HL-60/S4 treated with retinoic acid at 250 ng/mL for 4 days and 3 days (cell line): ENCODE data around the gene BCAS1.

ENCODE experiments used
- in situ Hi-C: fragments of 300-500 bp; cut with MboI; formaldehyde crosslinking; loops from 2 replicates; pipeline ENCODE4 v1.7.0; 2022; ENCODE audit warnings: low sequenced_read_pairs

BCAS1 gene

DNA sequence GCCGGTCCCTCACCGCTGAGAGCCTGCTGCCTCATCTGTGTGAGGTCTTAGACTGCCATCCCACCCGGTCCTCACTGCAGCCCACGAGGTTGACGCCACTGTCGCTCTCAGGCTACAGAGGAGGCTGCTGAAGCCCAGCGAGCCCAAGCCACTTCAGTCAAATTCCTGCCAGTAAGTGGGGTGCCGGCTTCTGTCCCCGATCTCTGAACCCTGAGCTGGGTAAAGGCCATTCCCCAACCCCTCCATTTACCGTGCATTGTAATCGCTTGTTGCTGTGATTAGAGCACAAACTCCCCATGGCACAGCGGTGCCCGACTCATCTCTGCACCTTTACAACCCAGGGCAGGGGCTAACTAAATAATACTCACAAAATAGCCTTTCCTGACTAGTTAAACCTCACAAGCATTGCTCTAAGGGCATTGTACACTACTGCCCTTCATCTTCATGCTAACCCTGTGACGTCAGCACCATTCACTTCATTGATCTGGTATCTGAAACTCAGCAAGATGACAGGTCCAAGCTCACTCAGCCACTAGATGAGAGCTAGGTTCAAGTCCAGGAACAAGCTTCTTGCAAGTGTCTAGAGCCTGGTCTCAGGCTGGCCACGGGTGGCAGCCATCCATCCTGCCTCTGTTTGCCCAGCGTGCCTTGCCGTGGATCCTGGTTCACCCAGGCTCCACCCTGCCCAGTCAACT lies 122.7 kb downstream of the BCAS1 start:
- in situ Hi-C loops = no loop called here

DNA sequence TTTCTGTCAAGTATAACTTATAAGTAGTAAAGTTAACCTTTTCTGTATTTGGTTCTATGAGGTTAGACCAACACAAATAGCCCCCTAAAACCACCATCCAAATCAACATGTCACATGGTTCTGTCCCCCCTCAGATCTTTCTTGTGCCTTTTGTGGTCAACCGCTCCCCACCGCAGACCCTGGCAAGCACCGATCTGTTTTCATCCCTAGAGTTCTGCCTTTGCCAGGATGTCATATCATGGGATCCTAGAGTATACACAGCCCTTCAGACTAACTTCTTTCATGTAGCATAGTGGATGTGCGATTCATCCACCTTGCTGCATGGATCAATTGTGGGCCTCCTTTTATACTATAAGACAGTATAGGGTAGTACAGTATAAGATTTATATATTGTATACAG lies 124.3 kb downstream of the BCAS1 start:
- in situ Hi-C loops = no loop called here

GRCh38 chr20:53945478-53945877 lies 124.9 kb downstream of the BCAS1 start:
- in situ Hi-C loops = no loop called here

- in situ Hi-C loops = no loop called here
Measured at GRCh38 chr20:53944796-53945195, 125.6 kb downstream of the BCAS1 start.

DNA sequence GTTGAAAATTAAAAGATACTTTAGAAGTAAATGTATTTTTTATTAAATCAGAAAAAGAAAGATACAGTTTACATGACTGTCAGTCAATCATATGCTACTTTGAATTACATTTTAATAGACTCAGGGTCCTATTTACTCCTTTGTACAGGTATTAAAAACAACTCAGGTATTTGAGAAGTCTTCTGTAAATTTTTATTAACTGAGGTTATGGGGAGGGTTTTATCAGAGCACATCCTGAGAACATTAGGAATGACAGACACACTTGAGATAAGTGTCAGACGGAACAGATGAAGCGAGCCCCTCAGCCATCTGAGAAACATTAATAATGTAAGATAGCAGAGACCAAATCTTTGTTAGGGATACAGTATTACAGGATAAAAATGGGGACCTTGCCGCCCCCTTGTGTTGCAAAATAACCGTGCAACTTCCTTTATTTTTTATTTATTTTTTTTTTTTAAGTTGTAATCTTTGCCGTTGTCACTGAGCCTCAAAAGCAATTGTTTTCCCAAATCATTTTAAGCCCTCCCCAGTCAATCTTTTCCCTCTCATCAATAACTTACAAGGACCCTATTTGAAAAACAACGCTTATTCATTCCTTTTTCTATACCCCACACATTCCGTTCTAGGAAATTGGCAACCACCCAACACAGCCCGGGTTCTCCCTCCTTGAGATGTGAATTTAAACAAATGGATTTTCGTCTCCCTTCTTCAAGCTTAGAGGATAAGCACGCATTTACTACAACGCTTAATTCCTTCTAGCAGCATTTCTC lies 126.7 kb downstream of the BCAS1 start:
- in situ Hi-C loops = no loop called here

DNA sequence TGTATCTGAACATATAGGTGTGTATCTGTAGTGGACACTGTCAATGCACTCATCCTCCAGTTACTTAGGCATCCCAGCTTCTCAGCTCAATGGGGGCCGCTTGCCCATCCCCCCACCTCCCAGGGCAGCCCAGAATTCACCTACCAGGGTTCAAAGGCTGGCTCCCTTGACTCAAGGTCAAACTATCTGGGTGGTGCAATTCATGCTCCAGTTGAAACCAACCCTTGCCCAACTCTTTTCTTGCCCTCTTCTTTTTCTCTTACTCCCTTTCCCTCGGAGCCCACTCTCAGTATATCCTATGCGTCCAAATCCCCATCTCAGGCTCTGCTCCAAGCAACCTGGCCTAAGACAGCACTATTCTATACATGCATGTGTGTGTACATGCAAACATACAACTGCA lies 127.4 kb downstream of the BCAS1 start:
- in situ Hi-C loops = no loop called here

- in situ Hi-C loops = no loop called here
Measured at GRCh38 chr20:53942472-53942816, 128.0 kb downstream of the BCAS1 start.

DNA sequence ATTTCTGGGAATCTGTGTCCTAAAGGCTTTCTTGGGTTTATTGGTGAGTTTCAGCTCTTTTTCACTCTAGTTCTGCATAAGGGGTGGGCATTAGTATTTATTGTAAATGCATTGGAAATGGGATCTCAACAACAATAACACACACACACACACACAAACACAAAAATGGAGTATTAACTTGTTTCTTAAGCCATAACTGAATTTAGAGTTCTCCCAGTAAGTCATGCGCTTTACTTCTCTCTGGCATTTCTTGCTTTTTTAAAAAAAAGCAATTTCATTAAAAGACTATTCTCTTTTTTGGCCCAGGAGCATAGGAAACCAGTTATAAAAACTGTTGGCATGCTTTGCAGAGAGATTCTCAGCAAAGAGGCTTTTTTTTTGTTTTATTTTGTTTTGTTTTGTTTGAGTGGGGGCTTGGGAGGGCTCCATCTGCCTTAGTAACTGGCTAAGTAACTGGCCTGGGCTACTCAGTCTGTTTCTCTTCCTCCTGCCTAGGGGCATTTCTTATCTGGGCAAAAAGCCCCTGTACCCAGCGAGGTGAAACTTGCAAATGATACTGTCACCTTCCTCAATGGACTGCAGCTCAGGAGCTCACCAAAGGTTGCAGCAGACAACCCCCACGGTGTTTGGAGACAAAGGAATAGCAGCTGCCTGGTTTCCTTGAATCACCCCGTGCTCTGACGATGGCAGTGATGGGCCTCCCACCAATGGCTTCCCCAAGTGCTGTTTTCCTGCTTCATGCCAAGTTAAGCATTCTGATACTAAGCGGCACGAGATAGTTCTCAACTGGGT lies 128.5 kb downstream of the BCAS1 start:
- in situ Hi-C loops = no loop called here

- in situ Hi-C loops = no loop called here
Measured at GRCh38 chr20:53940907-53941545, 129.4 kb downstream of the BCAS1 start.

DNA sequence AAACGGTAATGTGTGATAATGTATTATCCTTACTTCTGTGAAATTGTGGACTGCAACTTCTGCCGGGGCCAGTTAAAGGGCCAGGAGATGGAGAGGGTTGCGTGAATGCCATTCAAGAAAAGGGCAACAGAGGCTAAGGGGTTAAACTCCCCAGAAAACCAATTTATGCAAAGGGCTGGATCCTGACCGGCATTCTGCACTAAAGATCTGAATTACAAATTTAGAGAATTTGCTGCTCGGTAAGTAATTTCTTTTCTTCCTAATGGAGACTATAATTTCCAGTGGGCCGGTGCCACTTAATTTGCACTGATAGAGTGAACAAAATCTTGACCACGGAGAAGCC lies 130.1 kb downstream of the BCAS1 start:
- in situ Hi-C loops = no loop called here

- in situ Hi-C loops = loop anchor here (5.0 kb wide), 1 partner anchor 362 kb away; no protein-coding TSS in a partner anchor
Measured at GRCh38 chr20:53939572-53940359, 130.6 kb downstream of the BCAS1 start.

- in situ Hi-C loops = loop anchor here (5.0 kb wide), 1 partner anchor 362 kb away; no protein-coding TSS in a partner anchor
Measured at GRCh38 chr20:53939190-53939571, 131.2 kb downstream of the BCAS1 start.

- in situ Hi-C loops = loop anchor here (5.0 kb wide), 1 partner anchor 361 kb away; no protein-coding TSS in a partner anchor
Measured at GRCh38 chr20:53938739-53939138, 131.7 kb downstream of the BCAS1 start.

DNA sequence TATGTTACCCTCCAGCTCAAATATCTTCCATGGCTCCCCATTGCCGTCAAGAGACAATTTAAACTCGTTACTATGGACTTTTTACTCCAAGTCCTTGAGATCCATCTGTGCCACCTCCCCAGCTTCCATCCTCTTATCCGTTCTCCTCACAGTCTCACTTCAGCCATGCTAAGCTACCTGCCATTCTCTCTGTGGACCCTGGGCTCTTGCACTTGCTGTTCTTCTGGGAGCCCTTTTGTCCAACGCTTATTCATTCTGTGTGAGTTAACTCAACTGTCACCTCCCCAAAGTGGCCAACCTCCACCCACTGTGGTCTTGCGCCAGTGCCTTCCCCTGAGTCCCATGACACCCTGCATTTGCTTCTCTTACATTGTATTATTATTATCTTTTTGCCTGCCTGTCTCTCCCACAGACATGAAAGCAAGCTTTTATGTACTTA lies 132.4 kb downstream of the BCAS1 start:
- in situ Hi-C loops = loop anchor here (5.0 kb wide), 1 partner anchor 361 kb away; no protein-coding TSS in a partner anchor

- in situ Hi-C loops = loop anchor here (5.0 kb wide), 1 partner anchor 360 kb away; no protein-coding TSS in a partner anchor
Measured at GRCh38 chr20:53937339-53937741, 133.1 kb downstream of the BCAS1 start.

DNA sequence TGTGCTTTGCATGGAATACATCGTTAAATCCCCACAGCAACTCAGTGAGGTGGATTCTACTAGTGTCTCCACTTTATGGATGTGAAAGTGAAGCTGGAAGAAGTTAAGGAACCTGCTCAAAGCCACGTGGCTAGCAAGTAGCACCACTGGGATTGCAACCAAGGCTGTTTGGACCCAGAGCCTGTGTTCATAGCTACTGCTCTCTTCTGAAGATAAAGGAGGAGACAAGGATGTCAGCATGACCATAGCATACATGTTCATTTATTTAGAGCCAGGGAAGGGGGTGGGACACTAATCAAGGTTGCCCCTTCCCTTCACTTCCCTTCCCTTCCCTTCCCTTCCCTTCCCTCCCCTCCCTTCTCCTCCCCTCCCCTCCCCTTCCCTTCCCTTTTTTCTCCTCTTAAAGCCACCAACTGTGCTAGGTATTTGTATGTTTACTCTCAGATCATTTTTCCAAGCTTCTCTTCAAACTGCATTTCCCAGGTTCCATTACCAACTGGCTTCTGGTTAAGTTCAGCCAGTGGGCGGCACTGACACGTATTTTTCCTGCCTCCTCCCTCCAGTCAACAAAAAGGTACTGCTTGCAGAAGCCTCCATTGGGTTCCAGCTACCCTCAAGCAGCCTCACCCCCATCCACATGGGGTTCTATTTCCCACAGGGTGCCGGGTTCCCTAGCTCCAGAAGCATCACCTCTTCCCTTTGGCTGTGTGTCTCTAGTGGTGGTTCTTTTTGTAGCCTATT lies 134.9 kb downstream of the BCAS1 start:
- in situ Hi-C loops = loop anchor here (5.0 kb wide), 1 partner anchor 358 kb away; no protein-coding TSS in a partner anchor

DNA sequence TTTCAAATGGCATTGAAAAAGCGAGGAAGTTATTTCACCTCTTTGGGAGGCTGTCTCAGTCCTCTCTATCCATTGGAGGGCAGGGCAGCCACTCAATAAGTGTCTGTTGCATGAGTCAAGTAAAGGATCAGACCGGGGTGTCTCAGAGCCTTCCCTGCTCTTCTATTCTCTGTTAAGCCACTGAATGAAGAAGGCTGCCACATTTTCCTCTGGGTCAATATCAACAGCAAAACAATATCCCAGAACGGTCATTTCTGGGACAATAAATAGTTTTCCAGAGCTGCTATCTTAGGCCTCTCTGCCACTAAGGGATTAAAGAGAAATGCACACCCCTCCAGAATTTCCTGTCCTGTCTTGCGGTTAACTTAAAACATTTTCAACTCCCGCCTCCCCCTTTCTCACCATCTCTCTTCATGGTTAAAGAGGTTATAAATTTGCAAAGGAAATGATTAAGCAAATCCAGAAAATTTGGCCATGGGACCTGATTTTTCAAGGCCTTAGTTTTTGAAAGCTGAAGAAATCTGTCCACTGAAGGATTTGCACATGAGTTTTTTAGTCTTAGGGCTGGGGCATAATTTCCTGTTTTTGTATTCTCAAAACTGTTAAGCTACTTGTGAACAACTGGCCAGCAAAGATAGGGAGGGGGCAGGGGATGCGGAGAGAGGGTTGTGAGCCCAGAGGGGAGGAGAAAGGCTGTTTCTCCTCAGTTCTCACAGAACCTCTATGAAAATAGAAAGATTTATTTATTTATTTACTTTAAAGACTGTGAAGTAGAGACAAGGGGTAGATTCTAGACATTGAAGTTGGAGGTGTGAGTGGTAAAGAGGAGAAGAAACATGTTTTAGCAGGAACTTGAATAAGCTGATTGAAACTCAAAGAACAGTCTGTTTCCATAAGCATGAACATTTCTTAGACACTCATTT lies 135.7 kb downstream of the BCAS1 start:
- in situ Hi-C loops = loop anchor here (5.0 kb wide), 1 partner anchor 357 kb away; no protein-coding TSS in a partner anchor

- in situ Hi-C loops = no loop called here
Measured at GRCh38 chr20:53933232-53933846, 137.1 kb downstream of the BCAS1 start.
